Transverse colon (tissue), 4 donors: ENCODE results near the gene CCL27. TPM values are rescaled to one million over a fixed set of nuclear protein-coding genes. Genes with fewer than 3 reads are reported as not detected.

Source experiments
- DNase-seq: peaks from one replicate; pipeline ENCODE4 v3.0.0-alpha.2; 2019
- H3K27ac ChIP-seq, 4 donors: fragments of 200-600 bp; sonication (generic); 2 replicates each; pipeline ENCODE4 v1.5.1; 2016 to 2018; ENCODE audit warnings: inconsistent platforms in 4 of 4
- H3K27me3 ChIP-seq: fragments of 200-600 bp; sonication (generic); 2 replicates; pipeline ENCODE4 v1.5.1; 2017; ENCODE audit warnings: inconsistent platforms
- H3K36me3 ChIP-seq, 4 donors: fragments of 200-600 bp; sonication (generic); 2 replicates each; pipeline ENCODE4 v1.5.1; 2017 to 2019; ENCODE audit warnings: inconsistent platforms in 4 of 4
- H3K4me1 ChIP-seq, 4 donors: fragments of 200-600 bp; sonication (generic); 2 replicates each; pipeline ENCODE4 v1.5.1; 2017 to 2020; ENCODE audit warnings: inconsistent platforms in 4 of 4
- H3K4me3 ChIP-seq, 4 donors: fragments of 200-600 bp; sonication (generic); 1 replicate in 1 of 4; 2 replicates in 3 of 4; pipeline versions ENCODE4 v1.5.1 to v1.6.1; 2017 to 2019; ENCODE audit warnings: inconsistent platforms in 4 of 4
- H3K9me3 ChIP-seq, 2 donors: fragments of 200-600 bp; sonication (generic); 2 replicates each; pipeline ENCODE4 v1.5.1; 2017 to 2019; ENCODE audit warnings: inconsistent platforms in 2 of 2
- CTCF ChIP-seq, 5 experiments: fragments of 200-600 bp in 3 of 5; fragments of 450-650 bp in 2 of 5; sonication (generic) in 3 of 5; IDR thresholded peaks; 1 replicate in 2 of 5; 2 replicates in 3 of 5; pipeline ENCODE4 v1.5.1; 2016 to 2017; ENCODE audit warnings: antibody characterized with exemption in 5 of 5, inconsistent platforms in 3 of 5, mild to moderate bottlenecking in 2 of 5, moderate library complexity in 1 of 5
- EP300 ChIP-seq: sonication (generic); formaldehyde crosslinking; IDR thresholded peaks from one replicate; pipeline ENCODE4 v1.6.1; 2017; ENCODE audit warnings: antibody characterized with exemption, low read depth
- POLR2A ChIP-seq: fragments of 450-650 bp; IDR thresholded peaks from one replicate; pipeline ENCODE4 v1.6.1; 2016; ENCODE audit warnings: antibody characterized with exemption, mild to moderate bottlenecking, moderate library complexity
- POLR2AphosphoS5 ChIP-seq, 3 donors: sonication (generic); formaldehyde crosslinking; IDR thresholded peaks; one replicate each; pipeline ENCODE4 v1.6.1; 2016; ENCODE audit warnings: antibody characterized with exemption in 3 of 3
- WGBS, 2 donors: methylation state at CpG; one replicate each; pipeline ENCODE4 v1.1.5; 2018; ENCODE audit warnings: low coverage in 1 of 2; 5-methylcytosine and 5-hydroxymethylcytosine counted together
- in situ Hi-C, 4 donors: fragments of 200-750 bp; cut with MboI; loops; one replicate each; pipeline versions ENCODE4 v1.15.0 to v1.15.1; 2017; ENCODE audit warnings: low sequenced_read_pairs in 3 of 4, low pct_ligation_motif_present in 1 of 4, low pct_unique_long_range_greater_than_20kb in 1 of 4
- intact Hi-C: fragments of 100-400 bp; cut with DNase I; formaldehyde crosslinking; loops from one replicate; pipeline ENCODE4 v1.15.1; 2023; ENCODE audit warnings: low total_unique reads
- total RNA-seq, 4 donors: library from RNA; depleted of rRNA; stranded (reverse); fragments of >200 nt; gene quantifications; one replicate each; pipeline ENCODE4 v1.1.0, GENCODE V29; 2016

The CCL27 gene
- total RNA-seq, 4 donors from 2014 or later = not detected

DNA sequence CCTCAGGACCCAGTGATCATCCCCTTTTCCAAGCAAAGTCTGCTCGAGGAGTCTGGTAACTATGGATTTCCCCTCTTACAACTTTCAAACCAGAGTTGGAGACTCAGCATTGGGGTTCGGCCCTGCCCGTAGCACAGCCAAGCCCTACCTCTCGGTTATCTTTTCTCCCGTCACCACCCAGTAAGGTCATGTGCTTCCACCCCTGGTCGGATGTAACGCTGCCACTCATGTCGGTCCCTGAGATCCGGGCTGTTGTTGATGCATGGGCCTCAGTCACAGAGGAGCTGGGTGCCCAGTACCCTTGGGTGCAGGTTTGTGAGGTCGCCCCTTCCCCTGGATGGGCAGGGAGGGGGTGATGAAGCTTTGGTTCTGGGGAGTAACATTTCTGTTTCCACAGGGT lies 14.8 kb downstream of the CCL27 start:
- in situ Hi-C loops = no loop called here
- TF ChIP-seq POLR2AphosphoS5 (IDR thresholded peaks at IDR 0.05) (no peak), POLR2A (no peak), CTCF (IDR thresholded peaks at IDR 0.05) (no peak), EP300 (no peak)
- Histone ChIP-seq H3K27me3 (no peaks in the 10 kb centered on the region), H3K4me3 (peak overlapping the region in 3 of 4 donors; percentile 49 to 64 (median 54)), H3K27ac (peak overlapping the region; percentile 84 to 96 (median 91)), H3K9me3 (no peaks in the 10 kb centered on the region), H3K4me1 (peaks cover 23 to 38% (median 31%) of the 10 kb centered on the region in 4 donors), H3K36me3 (peaks cover 0 to 14% (median 4%) of the 10 kb centered on the region in 4 donors)
- no peak for DNase-seq
- intact Hi-C loops = no loop called here
- WGBS, 2 donors = 33 to 45% methylated on average over 5 to 10 of the region's 10 CpGs

DNA sequence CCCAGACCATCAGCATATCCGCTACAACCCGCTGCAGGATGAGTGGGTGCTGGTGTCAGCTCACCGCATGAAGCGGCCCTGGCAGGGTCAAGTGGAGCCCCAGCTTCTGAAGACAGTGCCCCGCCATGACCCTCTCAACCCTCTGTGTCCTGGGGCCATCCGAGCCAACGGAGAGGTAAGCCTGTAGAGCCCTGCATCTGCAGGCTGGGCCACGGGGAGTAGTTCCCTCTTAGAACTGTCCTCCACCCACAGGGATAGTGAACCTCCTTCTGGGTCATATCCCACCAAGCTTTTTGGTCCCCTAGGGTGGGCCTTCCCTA lies 15.4 kb downstream of the CCL27 start:
- Histone ChIP-seq H3K27ac (peak overlapping the region; percentile 84 to 96 (median 91)), H3K36me3 (peaks cover 0 to 14% (median 4%) of the 10 kb centered on the region in 4 donors), H3K9me3 (no peaks in the 10 kb centered on the region), H3K4me3 (peak overlapping the region; percentile 49 to 67 (median 59)), H3K4me1 (peaks cover 18 to 32% (median 27%) of the 10 kb centered on the region in 4 donors), H3K27me3 (no peaks in the 10 kb centered on the region)
- in situ Hi-C loops (no loop called here), intact Hi-C loops (no loop called here)
- 4% methylated on average over 4 of the region's 8 CpGs; no CpG with 5 or more reads in 1 of the 2 donors for WGBS, 2 donors
- TF ChIP-seq EP300 = no peak
- DNase-seq = no peak

GRCh38 chr9:34646211-34647083 lies 16.0 kb downstream of the CCL27 start, which contains the start of gene GALT:
TSS of gene GALT (plus strand) at chr9:34646675. CDS start at chr9:34646705, 30 bp downstream.
- WGBS, 2 donors = 6 to 60% methylated on average over 1 to 42 of the region's 43 CpGs
- no peaks in the 10 kb centered on the region for H3K27me3 ChIP-seq
- intact Hi-C loops = no loop called here
- in situ Hi-C loops = no loop called here
- H3K4me3 ChIP-seq = peak within 1 kb of the TSS; percentile 49 to 67 (median 59)
- peaks cover 0 to 14% (median 4%) of the 10 kb centered on the region in 4 donors for H3K36me3 ChIP-seq
- peaks cover 18 to 27% (median 22%) of the 10 kb centered on the region in 4 donors for H3K4me1 ChIP-seq
- H3K9me3 ChIP-seq = no peaks in the 10 kb centered on the region
- peak within 1 kb of the TSS; percentile 84 to 96 (median 91) for H3K27ac ChIP-seq
- peak; percentile 63 to 78 (median 65) for TF ChIP-seq POLR2AphosphoS5 (IDR thresholded peaks at IDR 0.05)
- TF ChIP-seq POLR2A = peak; percentile 74
- TF ChIP-seq CTCF (IDR thresholded peaks at IDR 0.05) = peak; percentile 26 to 76 (median 36)
- TF ChIP-seq EP300 = no peak
- peak; percentile 98 for DNase-seq

DNA sequence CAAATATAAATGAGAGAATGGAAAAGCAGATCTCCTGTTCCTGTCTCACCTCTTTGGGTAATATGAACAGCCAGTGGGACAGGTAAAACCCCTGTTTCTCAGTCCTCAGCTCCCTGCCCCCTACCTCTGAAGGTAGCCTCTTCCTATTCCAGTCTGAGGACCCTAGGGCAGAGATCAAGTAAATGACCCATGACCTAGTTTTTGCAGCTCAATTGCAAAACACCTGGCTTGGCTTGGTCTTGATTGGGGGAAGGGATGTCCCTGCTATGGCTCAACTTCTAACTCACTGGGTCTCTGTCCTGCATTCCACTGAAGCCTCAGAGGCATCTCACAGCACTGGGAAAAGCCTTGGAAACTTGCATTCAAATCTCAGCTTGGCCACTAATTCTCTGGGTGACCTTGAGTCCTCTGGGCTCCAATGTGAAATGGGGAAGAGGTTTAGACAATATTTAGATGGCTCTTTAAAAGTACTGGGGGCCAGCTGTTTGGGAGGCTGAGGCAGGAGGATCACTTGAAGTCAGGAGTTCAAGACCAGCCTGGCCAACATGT lies 17.6 kb downstream of the CCL27 start:
- no peak for DNase-seq
- peaks cover 12 to 20% (median 19%) of the 10 kb centered on the region in 4 donors for H3K4me1 ChIP-seq
- in situ Hi-C loops (no loop called here), intact Hi-C loops (no loop called here)
- H3K27me3 ChIP-seq = no peaks in the 10 kb centered on the region
- TF ChIP-seq EP300 = no peak
- no peak for TF ChIP-seq POLR2AphosphoS5 (IDR thresholded peaks at IDR 0.05)
- no peak for TF ChIP-seq CTCF (IDR thresholded peaks at IDR 0.05)
- TF ChIP-seq POLR2A = no peak
- H3K9me3 ChIP-seq = no peaks in the 10 kb centered on the region
- no peak overlapping the region for H3K27ac ChIP-seq
- H3K4me3 ChIP-seq = no peak overlapping the region
- H3K36me3 ChIP-seq = peaks cover 0 to 14% (median 4%) of the 10 kb centered on the region in 4 donors
